GM12872 (cell line): ENCODE measurements around the gene FCHO2.

Experiments
- TF ChIP-seq, protein P1 (sequence below): IDR thresholded peaks from 3 replicates; pipeline ENCODE4 v1.5.1; 2011; ENCODE audit warnings: low read depth, mild to moderate bottlenecking, low read length, moderate library complexity; ENCODE audit not compliant: insufficient read depth

FCHO2 gene

DNA sequence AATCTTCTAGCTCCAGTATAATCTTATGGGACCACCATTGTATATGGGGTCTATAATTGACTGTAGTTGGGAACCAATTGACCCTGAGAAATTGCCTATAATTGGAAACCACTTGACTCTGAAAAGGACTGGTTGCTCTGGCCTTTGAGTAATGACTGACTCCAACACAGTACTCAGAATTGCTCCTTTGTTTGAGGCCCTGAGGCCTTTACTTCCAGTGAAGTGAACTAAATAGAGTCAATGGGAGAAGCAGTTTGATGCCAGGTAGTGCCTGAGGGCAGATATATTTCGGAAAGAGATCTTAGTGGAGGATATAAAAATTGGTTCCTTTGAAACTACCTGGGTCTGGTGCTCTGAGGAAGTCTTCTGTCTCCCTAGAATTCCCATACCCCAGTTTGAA lies 148.5 kb downstream of the FCHO2 start:
- TF ChIP-seq, protein P1, sequence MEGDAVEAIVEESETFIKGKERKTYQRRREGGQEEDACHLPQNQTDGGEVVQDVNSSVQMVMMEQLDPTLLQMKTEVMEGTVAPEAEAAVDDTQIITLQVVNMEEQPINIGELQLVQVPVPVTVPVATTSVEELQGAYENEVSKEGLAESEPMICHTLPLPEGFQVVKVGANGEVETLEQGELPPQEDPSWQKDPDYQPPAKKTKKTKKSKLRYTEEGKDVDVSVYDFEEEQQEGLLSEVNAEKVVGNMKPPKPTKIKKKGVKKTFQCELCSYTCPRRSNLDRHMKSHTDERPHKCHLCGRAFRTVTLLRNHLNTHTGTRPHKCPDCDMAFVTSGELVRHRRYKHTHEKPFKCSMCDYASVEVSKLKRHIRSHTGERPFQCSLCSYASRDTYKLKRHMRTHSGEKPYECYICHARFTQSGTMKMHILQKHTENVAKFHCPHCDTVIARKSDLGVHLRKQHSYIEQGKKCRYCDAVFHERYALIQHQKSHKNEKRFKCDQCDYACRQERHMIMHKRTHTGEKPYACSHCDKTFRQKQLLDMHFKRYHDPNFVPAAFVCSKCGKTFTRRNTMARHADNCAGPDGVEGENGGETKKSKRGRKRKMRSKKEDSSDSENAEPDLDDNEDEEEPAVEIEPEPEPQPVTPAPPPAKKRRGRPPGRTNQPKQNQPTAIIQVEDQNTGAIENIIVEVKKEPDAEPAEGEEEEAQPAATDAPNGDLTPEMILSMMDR, result no peak

DNA sequence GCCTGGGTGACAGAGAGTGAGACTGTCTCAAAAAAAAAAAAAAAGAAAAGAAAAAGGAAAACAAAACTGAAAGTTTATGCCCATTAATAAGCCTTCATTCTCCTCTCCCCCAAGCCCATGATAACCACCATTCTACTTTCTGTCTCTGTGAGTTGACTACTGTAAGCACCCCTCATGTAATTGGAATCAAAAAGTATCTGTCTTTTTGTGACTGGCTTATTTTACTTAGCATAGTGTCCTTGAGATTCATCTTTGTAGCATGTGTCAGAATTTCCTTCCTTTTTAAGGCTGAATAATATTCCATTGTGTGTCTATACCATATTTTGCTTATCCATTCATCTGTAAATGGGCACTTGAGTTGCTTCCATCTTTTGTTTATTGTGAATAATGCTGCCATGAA lies 150.5 kb downstream of the FCHO2 start:
- TF ChIP-seq, protein P1, result no peak

DNA sequence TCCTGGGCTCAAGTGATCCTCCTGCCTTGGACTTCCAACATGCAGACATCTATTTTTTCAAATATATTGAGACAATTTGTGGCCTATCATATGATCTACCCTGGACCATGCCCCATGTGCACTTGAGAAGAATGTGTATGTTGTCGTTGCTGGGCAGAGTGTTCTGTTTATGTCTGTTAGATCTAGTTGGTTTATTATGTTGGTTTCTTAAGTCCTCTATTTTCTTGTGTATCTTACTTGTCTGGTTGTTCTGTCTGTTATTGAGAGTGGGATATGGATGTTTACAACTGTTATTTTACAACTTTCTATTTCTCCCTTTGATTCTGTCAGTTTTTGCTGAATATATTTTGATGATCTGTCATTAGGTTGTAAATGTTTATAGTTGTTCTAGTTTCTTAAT lies 154.3 kb downstream of the FCHO2 start:
- TF ChIP-seq, protein P1, result no peak

DNA sequence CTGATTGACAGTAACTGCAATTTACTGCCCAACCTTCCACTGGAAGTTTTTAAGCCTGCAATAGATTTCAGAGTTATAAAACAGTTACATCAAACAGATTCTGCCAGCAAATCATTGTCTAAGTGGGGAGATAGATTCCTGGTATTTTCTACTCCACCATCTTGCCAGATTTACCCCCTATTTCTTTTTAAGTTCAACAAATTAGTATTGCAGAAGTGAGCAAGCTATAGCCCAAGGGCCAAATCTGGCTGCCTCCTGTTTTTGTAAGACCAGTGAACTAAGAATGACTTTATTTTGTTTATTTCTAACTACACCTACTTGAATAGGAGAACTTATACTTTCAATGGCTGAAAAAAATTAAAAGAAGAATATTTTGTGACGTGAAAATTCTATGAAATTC lies 155.7 kb downstream of the FCHO2 start:
- TF ChIP-seq, protein P1, result no peak

DNA sequence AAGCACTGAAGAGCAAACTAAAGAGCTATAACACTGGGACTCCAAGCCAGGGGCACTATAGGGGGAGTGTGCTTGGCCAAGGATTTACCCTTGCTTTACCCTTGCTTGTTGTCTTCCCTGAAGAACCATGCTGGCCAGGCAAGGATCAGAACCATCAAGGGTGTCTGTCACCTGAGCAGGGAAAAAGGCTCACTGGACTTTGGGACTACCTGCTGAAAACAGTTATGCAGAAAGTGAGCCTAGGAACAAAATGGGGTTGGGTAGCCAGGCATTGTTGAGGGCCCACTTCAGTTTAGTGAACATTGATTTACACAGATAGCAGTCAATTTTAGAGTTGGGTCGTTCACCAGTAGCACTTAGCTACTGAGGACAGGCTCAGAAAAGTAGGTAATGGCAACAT lies 156.5 kb downstream of the FCHO2 start:
- TF ChIP-seq, protein P1, result no peak

DNA sequence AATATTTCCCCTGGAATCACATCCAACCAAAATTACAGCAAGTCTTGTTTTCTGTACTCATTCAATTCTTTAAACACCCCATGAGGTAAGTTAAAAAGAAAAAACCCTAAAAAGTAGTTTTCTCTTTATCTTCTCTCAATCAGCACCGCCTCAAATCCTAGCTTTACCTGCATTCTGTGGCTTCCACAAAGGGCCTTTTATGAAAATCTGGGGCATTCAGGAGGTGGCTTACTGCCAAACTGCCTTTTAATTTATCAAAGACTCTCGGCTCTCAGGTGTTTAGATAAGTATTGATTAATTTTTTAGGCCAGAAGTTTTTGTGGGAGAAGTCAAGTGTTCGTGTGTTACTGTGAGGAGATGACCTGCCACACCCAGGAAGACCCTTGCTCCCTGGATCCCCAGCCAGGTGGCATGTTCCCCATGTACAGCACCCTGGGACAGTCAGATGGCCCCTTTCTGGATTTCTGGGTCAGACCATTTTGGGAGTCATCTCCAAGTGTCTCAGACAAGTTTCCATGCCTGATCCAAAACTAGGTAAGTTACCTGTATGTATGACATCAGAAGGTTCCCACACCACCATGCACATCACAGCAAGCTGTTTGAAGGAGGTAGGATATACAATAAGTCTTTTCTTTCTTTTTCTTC lies 158.3 kb downstream of the FCHO2 start:
- TF ChIP-seq, protein P1, result no peak

DNA sequence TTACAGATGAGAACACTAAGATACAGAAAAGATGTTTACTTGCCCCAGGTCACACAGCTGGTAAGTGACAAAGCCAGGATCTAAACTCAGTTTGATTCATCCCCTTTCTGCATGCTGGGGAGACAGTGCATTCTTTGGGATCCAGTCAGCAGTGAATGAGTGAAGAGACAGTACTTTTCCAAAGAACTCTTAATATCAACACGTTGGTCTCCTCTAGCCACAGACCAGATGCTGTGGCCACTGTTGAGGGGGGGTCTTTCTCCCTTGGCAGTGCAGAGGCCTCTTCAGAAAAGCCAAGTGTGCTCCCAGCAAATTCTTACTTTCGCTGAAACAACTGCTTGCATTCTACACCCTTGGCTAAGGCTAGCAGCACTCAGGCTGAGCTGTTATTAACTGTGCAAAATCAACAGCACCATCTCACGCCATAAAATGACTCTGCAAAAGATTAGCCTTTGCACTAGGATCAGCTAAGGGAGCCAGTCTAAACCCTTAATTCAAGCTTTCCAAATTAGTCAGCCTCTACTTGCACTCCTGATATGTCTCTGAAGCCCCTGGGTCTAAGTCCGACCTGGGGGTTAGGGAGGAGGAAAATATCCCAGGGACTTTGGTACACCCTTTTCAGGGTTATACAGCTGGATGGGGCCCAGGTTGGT lies 159.7 kb downstream of the FCHO2 start:
- TF ChIP-seq, protein P1, result no peak
